GM12878 (cell line): ENCODE data around the gene DSE. TPM values are rescaled to one million over a fixed set of nuclear protein-coding genes. Genes with fewer than 3 reads are reported as not detected.
A peak's percentile ranks its signal among the peaks of the same experiment; 100 is the strongest.

Experiments
- BCL11A ChIP-seq: IDR thresholded peaks from 2 replicates; pipeline ENCODE4 v1.6.1; 2011; ENCODE audit warnings: low read depth, low read length
- BCL3 ChIP-seq: IDR thresholded peaks from 2 replicates; pipeline ENCODE4 v1.6.1; 2011; ENCODE audit warnings: borderline replicate concordance, low read depth, mild to moderate bottlenecking, moderate library complexity, low read length; ENCODE audit not compliant: insufficient read depth, poor library complexity, severe bottlenecking
- CBFB ChIP-seq: IDR thresholded peaks from 2 replicates; pipeline ENCODE4 v1.6.1; 2016; ENCODE audit warnings: antibody characterized with exemption, low read depth
- EP300 ChIP-seq, 2 experiments: fragments of 150-350 bp in 1 of 2; IDR thresholded peaks; 2 replicates each; pipeline ENCODE4 v1.6.1; 2011 to 2012; ENCODE audit warnings: low read depth in 2 of 2, low read length in 2 of 2, borderline replicate concordance in 1 of 2, improper control_type of control experiment in 1 of 2, inconsistent platforms in 1 of 2; ENCODE audit not compliant: control insufficient read depth in 1 of 2
- FOXK2 ChIP-seq: fragments of 450-650 bp; IDR thresholded peaks from 2 replicates; pipeline ENCODE4 v1.6.1; 2017; ENCODE audit warnings: mild to moderate bottlenecking, moderate library complexity
- MXI1 ChIP-seq: fragments of 150-350 bp; IDR thresholded peaks from 2 replicates; pipeline ENCODE4 v1.6.1; 2011; ENCODE audit warnings: low read depth, mild to moderate bottlenecking, inconsistent platforms, low read length, improper control_type of control experiment
- NBN ChIP-seq: fragments of 450-650 bp; IDR thresholded peaks from 2 replicates; pipeline ENCODE4 v1.6.1; 2016
- NFYB ChIP-seq: IDR thresholded peaks from 2 replicates; pipeline ENCODE4 v1.6.1; 2011; ENCODE audit warnings: low read depth, mild to moderate bottlenecking, low read length, improper control_type of control experiment, moderate library complexity; ENCODE audit not compliant: insufficient read depth
- PAX5 ChIP-seq: IDR thresholded peaks from 2 replicates; pipeline ENCODE4 v1.6.1; 2011; ENCODE audit warnings: low read depth, low read length, borderline replicate concordance
- RB1 ChIP-seq: fragments of 450-650 bp; formaldehyde crosslinking; IDR thresholded peaks from 2 replicates; pipeline ENCODE4 v1.6.1; 2017; ENCODE audit warnings: mild to moderate bottlenecking, borderline replicate concordance
- ZBTB40 ChIP-seq: fragments of 450-650 bp; IDR thresholded peaks from 2 replicates; pipeline ENCODE4 v1.6.1; 2016; ENCODE audit warnings: mild to moderate bottlenecking, moderate library complexity, borderline replicate concordance
- ZNF687 ChIP-seq: fragments of 450-650 bp; IDR thresholded peaks from 2 replicates; pipeline ENCODE4 v1.6.1; 2017; ENCODE audit warnings: mild to moderate bottlenecking, moderate library complexity
- polyA plus RNA-seq, 11 experiments: library from polyadenylated mRNA; depleted of rRNA in 4 of 11; unstranded in 6 of 11; stranded (reverse) in 5 of 11; fragments of >200 nt; fragmentation: Nextera tagmentation in 4 of 11; fragmentation: Illumina TruSeq in 1 of 11; extraction: Ambion mirVana in 4 of 11; extraction: Trizol in 1 of 11; gene quantifications; 1 replicate in 1 of 11; 2 replicates in 10 of 11; pipeline versions ENCODE4 v1.2.1 to v1.2.3, GENCODE V29; 2011 to 2016; ENCODE audit warnings: inconsistent platforms in 2 of 11, missing spikeins in 2 of 11, low read depth in 1 of 11
- total RNA-seq, 4 experiments: library from RNA; depleted of rRNA in 3 of 4; stranded (reverse); fragments of >200 nt in 3 of 4; fragmentation: Illumina TruSeq in 1 of 4; extraction: Trizol in 1 of 4; gene quantifications; 2 replicates each; pipeline versions ENCODE4 v1.2.1 to v1.2.3, GENCODE V29; 2013 to 2021
- TF ChIP-seq, protein P1 (sequence below): IDR thresholded peaks from 2 replicates; pipeline ENCODE4 v1.6.1; 2011; ENCODE audit warnings: low read depth, mild to moderate bottlenecking, low read length, moderate library complexity, borderline replicate concordance; ENCODE audit errors: extremely low read depth
- TF ChIP-seq, protein P2 (sequence below): fragments of 450-650 bp; IDR thresholded peaks from 2 replicates; pipeline ENCODE4 v1.6.1; 2017; ENCODE audit warnings: antibody characterized with exemption, mild to moderate bottlenecking, moderate library complexity

DSE gene
- total and polyA plus RNA-seq, 10 of the 15 experiments (the other 5 are each of a cell fraction or from before 2014, with no cell fraction given), result 12.6 to 76.4 (median 43.0) TPM

GRCh38 chr6:116387374-116387773 lies 16.6 kb downstream of the DSE start (continued):
- TF ChIP-seq ZNF687 (peak; percentile 46; the same call in 1 of the 2 replicates), ZBTB40 (no peak), CBFB (peak; percentile 38; the same call in 1 of the 2 replicates), MXI1 (no peak), RB1 (no peak), BCL11A (peak; percentile 64; the same call in 1 of the 2 replicates), PAX5 (no peak), NFYB (no peak), EP300 (IDR thresholded peaks at IDR 0.05; ENCODE audit: borderline replicate concordance in 1 of 2, control insufficient read depth in 1 of 2, low read depth in 2 of 2, low read length in 2 of 2) (peak in 1 of 2 experiments; percentile 64; a peak in 1 of 4 replicates), FOXK2 (no peak), BCL3 (peak; percentile 64), NBN (no peak)
- TF ChIP-seq, protein P1, sequence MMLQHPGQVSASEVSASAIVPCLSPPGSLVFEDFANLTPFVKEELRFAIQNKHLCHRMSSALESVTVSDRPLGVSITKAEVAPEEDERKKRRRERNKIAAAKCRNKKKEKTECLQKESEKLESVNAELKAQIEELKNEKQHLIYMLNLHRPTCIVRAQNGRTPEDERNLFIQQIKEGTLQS, result peak; percentile 28; the same call in 1 of the 2 replicates
- TF ChIP-seq, protein P2, sequence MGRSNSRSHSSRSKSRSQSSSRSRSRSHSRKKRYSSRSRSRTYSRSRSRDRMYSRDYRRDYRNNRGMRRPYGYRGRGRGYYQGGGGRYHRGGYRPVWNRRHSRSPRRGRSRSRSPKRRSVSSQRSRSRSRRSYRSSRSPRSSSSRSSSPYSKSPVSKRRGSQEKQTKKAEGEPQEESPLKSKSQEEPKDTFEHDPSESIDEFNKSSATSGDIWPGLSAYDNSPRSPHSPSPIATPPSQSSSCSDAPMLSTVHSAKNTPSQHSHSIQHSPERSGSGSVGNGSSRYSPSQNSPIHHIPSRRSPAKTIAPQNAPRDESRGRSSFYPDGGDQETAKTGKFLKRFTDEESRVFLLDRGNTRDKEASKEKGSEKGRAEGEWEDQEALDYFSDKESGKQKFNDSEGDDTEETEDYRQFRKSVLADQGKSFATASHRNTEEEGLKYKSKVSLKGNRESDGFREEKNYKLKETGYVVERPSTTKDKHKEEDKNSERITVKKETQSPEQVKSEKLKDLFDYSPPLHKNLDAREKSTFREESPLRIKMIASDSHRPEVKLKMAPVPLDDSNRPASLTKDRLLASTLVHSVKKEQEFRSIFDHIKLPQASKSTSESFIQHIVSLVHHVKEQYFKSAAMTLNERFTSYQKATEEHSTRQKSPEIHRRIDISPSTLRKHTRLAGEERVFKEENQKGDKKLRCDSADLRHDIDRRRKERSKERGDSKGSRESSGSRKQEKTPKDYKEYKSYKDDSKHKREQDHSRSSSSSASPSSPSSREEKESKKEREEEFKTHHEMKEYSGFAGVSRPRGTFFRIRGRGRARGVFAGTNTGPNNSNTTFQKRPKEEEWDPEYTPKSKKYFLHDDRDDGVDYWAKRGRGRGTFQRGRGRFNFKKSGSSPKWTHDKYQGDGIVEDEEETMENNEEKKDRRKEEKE, result no peak
